Pons (tissue), 1 donor: ENCODE results near the gene GSG1L.

ENCODE experiments used
- DNase-seq: peaks from one replicate; pipeline ENCODE4 v3.0.0-alpha.2; 2016; ENCODE audit warnings: low spot score

The GSG1L gene

DNA sequence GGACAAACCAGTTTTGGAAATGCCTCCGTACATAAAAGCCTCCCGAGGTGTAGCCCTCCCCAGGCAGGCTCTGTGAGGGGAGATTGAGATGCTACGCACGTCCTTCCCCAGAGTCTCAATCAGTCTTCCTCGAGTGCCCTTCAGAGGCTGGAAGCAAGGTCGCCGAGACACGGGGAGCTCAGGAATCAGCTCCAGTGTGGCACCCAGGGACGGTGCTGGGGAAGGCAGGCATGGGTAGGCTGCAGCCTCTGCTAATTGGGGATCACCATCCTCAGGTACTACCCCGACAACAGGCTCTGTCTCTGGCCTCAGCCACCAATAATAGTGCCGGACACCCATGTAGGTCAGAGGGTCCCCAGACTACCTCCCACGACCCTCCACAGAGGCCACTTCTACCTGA lies 28.1 kb upstream of the GSG1L start:
- no peak for DNase-seq

DNA sequence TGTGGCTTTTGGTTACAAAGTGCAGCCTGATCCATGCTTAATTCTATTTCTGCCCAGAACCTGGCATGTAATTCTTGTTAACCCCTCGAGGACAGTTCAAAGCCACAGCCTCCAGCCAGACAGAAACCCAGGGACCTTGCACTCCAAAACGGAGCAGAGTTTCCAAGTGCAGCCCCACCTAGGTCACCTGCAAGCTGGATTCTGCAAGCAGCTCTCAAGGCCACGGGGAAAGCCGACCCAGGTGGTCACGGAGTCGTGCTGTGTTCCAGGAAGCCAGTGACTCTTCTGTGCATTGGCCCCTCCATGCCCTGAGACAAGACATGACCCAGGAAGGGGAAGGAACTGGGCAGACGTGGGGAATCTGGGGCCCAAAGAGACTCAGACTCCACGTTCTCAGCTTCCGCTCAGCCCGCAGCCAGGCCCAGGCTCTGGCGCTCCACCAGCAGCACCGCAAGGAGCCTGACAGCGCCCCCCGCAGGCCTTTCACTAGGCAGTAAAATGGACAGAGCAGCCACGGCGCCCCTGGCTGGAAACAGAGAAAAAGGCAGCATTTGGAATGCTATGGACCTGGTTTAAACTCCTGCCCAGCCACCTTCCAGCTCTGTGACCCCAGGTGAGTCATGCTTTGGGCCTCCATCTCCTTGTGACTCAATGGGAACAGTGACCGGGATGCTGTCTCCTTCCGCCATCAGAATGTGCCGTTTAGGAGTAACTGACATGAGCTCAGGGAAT lies 27.3 kb upstream of the GSG1L start:
- DNase-seq: no peak

DNA sequence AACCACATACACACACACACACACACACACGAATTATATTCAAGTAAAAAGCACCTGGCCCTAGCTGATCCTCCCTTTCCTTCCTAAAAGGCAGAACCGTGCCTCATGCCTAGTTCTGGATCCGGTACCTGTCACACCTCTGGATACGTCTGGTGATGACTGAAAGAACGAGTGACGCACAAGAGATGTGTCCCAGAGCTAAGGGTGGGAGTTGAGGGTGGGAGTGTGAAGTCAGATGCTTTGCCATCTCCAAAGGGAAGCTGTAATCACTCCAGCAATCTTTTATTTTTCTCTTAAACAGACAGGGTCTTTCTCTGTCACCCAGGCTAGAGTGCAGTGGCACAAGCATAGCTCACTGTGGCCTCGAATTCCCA lies 26.5 kb upstream of the GSG1L start:
- no peak for DNase-seq

DNA sequence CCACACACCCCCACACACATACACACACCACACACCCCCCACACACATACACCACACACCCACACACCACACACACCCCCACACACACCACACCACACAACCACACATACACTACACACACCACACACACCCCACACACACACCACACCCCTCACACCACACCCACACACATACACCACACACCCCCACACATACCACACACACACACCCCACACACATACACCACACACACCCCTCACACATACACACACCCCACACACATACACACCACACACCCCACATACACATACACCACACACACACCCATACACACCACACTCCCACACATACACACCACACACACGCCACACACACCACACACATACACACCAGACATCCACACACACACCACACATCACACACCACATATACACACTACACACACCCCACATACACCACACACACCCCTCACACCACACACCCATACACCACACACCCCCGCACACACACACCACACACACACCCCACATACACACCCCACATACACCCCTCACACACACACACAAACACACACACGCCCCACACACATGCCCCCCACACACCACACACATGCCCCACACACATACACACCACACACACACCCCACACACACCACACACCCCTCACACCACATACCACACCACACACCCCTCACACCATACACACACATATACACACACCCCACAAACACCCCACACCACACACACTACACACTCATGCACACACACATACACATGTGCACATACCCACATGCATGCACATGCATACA lies 25.9 kb upstream of the GSG1L start:
- no peak for DNase-seq

DNA sequence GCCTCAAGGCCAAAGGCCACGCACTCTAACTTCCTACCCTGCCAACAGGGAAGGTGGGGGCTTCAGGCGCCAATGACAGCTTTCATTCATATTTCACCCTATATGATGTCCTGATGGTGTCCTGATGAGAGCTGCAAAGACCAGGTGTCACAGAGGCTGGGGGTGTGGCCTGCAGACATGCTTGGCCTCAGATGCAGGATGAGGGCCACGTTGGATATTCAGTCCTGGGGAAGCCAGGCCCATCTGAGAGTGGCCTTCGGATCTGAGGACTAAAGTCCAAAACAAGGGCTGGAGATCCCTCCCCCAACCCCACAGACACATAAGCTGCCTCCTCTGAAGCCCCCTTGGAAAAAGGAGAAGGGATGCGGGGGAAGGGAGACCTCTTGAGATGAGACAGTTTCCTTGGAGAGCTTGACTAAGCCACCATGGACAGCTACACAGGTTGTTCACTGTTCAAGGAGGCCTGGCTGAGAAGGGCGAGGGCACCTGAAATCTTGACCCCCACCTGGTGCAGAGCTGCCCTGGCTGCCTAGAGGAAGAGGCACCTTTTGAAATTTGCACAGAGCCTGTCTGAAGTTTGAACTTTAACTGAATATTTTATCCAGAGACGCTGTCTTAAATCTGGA lies 24.3 kb upstream of the GSG1L start:
- DNase-seq: no peak

DNA sequence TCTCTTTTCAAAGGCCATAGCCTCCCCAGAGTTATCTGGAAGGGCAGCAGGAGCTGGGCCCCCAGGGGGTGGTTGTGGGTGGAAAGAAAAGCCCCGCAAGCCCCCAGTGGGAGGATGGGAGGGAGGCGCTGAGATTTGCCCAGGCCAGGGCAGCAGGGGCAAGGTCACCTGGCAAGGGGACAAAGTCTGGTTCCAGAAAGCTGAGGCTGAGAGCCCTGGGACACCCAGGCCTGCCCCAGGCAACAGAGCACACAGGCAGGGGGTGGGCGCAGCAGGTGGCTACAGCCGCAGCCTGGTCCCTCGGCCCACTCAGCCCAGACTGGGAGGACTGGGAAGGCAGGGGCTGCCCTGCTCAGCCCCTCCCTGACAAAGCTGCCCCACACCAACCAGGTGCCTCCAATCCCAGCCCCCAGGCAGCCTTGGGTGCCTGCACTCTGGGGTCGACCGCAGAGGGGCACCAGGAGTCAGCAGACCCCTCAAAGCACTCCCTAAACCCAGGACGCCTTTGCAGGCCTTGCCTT lies 23.7 kb upstream of the GSG1L start:
- no peak for DNase-seq

DNA sequence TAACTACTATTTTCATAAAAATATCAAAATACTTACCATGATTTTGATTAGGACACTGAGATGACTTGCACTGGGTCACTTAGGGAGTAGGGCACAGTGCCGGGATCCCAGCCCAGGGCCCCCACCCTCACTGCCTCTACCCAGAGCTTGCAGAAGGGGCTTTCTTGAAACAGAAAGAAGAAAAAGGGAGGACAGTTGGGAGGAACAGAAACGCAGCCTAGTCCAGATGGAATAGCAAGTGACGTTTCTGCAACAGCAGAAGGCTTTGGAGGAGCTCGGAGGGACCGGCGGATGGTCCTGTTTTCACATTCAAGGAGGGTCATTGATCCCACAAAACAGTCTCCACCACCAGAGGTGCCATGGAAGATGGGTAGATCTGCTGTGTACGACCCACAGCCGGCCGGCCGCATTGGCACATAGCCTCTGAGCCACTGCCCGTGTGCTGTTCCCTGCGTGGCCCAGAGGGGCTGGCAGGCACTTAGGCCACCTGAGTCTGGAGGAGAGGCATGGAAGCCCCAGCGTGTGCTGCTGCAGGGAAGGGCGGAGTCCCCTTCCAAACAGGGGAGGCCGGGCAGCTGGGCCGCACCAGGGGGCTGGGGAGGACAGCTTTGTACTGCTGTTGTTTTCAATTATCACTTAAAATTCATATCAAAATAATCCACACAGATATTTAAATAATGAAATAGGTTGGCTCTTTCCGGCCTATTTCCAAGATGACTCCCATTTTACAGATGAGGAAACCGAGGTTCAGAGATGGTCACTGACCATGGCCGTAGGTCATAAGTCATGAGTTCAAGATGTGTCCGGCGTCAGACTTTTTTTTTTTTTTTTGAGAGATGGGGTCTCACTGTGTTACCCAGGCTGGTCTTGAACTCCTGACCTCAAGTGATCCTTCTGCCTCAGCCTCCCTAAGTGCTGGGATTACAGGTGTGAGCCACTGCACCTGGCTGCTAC lies 22.9 kb upstream of the GSG1L start:
- no peak for DNase-seq

DNA sequence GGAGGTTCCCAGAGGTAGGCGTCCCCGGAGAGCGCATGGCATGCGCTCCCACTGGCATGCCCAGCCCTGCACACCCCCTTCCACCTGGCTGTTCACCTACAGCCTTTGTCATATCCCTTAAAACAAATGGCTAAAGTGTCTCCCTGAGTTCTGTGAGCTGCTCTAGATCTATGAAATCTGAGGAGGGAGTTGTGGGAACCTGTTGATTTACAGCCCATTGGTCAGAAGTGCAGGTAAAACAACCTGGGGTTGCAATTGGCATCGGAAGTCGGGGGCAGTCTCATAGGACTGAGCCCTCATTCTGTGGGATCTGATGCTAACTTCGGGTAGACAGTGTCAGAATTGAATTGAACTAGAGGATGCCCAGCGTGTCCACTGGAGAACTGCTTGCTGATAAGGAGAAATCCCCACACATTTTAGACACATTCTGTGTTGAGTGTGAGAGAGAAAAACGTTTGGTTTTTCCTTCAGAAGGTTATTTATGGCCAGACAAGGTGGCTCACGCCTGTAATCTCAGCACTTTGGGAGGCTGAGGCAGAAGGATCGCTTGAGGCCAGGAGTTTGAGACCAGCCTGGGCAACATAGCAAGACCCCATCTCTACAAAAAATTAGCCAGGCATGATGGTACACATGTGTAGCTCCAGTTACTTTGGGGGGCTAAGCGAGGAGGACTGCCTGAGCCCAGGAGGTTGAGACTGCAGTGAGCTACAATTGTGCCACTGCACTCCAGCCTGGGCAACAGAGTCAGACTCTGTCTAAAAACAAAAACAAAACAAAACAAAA lies 22.1 kb upstream of the GSG1L start:
- DNase-seq: no peak

DNA sequence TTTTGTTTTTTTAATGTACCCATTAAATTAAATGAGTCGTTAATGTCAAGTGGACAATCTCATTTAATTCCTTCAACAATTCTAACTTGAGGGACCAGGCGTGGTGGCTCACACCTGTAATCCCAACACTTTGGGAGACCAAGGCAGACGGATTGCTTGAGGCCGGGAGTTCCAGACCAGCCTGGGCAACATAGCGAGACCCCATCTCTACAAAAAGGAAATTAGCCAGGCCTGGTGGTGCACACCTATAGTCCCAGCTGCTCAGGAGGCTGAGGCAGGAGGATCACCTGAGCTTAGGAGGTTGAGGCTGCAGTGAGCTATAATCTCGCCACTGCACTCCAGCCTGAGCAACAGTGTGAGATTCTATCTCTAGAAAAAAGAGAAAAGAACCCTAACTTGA lies 20.7 kb upstream of the GSG1L start:
- DNase-seq: no peak

DNA sequence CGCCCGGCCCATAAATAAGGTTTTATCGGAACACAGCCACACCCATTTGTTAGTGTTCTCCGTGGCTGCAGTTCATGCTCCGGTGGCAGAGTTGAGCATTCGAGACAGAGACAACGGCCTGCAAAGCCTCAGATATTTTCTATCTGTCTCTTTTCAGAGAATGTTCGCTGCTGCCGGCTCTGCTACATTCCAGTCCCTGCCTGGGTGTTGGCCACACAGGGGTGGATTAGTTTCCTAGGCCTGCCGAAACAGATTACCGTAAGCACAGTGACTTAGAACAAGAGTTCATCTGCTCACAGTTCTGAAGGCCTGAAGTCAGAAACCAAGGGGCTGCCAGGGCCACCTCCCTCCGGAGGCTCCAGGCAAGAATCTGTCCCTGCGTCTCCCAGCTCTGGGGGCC lies 19.1 kb upstream of the GSG1L start:
- no peak for DNase-seq

DNA sequence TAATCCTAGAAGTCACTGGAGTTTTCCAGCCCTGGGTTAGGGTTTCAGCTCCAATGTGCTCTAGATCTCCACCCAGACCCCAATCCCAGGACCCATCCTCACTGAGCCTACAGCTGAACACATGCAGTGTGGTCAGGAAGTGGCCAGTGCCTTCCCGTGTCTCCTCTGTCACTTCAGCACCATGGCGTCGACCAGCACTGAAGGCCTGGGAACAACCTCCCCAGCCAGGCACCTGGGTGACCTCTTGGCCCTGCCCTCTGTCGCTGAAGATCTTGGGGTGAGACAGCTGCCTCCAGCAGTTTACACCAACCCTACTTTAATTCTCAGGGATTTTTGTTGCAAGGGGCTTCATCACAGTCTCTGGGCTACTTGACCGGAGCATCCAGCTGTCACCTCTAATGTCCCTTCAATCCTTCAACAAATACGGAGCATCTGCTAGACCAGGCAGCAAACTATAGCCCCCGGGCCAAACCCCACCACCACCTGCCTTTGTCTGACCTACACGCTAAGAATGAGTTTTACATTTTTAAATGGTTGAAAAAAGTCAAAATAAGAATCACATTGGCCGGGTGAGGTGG lies 18.0 kb upstream of the GSG1L start:
- no peak for DNase-seq

DNA sequence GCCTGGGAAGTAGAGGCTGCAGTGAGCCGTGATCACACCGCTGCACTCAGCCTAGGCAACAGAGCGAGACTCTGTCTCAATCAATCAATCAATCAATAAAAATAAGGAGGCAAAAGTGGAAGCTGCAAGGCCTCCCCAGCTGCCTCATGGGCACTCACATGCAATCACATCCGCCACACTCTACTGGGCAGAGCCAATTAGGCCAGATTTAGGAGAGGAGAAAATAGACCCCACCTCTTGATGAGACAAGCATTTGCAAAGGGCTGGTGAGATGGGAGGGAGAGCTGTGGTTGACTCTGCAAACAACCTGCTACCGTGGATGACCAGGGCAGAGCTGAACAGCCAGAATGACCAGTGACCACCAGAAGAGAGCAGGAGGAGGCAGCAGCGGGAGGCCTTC lies 14.7 kb upstream of the GSG1L start:
- DNase-seq: no peak

DNA sequence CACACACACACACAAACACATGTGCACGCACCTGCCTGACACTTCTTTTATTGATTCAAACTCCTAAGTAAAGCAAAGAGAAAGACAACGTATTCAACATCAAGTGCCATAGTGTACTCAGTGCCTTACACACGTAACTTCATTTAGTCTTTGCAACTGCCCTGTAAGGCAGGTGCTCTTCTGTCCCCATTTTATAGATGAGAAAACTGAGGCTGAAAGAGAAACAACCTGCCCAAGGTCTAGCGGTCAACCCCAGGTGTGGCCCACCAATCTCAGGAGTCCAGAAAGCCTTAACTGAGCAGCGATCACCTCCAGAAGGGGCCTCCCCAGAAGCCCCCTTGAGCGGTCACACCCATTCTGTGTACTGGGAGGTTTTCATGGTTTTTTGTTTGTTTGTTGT lies 10.3 kb upstream of the GSG1L start:
- DNase-seq: no peak

DNA sequence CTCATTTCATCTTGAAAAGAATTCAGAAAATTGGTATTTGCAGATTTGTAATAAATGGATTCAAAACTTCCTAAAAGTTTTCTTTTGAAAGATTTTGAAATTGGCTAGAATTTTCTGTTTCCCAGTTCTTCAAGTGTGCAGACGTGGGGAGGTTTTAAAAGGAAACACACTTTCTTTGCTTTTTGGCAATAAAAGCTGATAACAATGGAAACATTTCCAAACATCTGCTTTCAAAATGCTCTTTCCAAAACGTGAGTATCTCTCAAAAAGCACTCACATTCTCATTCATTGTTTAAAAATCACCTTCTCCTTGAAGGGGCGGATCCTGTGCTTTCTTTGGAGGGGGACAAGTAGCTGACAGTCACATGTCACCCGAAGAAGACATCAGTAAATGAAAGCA lies 8.6 kb upstream of the GSG1L start:
- DNase-seq: no peak

DNA sequence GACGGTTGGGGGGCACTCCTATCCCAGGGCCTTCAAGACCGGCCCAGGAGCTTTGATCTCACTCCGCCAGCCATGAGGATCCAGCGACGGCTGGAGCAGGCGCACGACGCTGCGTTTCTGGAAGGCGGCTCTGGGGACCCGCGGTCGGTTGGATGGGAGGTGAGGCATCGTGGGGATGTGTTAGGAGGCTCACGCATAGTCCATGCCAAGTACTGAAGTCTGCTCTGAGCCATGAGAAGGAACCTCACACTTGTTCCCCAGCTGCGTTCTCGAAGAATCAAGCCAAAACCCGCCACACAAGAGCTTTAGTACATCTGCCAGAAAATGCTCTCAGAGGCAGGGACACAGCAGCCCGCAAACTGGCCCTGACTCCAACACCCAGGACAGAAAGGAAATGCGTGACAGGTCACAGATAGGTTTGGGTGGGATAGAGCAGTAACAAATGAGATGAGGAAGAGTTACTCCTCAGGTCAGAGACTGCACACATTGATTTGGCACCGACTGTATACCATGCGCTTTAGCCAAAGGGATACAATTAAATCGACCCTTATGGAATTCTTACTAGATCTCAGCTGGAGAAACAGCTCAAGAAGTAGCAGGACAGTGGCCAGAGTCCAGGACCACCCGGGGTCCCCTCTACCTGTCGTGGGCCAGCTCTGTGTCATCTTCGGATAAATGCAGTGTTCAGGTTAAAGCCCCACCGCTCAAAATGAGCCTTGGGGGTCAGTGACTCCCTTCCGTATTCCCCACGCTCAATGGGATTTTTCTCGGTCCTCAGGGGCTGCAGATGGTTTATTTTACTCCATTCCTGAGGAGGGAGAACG lies 6.7 kb upstream of the GSG1L start:
- no peak for DNase-seq

DNA sequence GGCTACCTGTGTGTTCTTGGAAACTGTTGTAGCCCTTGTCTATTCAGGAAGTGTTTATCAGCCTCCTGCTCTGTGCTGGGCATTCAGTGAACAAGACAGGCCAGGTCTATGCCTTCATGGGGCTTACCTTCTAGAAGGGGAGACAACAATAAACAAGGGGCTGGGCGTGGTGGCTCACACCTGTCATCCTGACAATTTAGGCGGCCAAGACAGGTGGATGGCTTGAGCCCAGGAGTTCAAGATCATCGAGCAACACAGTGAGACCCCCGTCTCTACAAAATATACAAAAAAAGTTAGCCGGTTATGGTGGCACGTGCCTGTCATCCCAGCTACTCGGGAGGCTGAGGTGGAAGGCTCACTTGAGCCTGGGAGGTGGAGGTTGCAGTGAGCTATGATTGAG lies 5.5 kb upstream of the GSG1L start:
- no peak for DNase-seq

DNA sequence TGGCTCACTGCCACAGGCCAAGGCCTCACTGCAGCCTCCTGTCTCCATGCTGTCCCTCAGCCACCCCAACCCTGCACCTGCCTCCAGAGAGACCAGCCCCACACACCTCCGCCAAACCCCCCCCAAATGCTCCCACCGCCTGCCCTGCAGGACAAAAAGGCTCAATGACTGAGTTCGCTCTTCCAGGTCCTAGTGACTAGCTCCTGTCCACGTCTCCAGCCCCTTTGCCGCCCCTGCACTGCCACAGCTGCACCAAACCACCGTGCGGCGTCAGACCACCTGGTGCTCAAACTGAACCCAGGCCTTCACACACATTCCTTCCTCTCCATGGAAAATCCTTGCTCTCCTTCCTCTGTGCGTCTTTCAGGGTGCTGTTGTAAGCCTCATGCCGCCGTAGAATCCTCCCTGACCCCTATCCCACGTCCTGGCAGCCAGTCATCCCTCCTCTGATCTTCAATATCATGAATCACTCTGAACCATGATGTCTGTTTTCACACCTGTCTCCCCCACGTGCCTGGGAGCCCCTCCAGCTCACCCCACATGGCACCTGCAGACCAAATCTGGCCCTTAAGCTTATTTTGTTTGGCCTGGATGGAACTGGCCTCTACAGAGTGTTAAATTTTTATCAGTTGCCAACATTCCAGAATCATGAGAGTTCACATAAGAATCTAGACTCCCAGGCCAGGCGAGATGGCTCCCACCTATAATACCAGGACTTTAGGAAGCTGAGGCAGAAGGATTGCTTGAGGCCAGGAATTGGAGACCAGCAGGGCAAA lies 4.3 kb upstream of the GSG1L start:
- no peak for DNase-seq

DNA sequence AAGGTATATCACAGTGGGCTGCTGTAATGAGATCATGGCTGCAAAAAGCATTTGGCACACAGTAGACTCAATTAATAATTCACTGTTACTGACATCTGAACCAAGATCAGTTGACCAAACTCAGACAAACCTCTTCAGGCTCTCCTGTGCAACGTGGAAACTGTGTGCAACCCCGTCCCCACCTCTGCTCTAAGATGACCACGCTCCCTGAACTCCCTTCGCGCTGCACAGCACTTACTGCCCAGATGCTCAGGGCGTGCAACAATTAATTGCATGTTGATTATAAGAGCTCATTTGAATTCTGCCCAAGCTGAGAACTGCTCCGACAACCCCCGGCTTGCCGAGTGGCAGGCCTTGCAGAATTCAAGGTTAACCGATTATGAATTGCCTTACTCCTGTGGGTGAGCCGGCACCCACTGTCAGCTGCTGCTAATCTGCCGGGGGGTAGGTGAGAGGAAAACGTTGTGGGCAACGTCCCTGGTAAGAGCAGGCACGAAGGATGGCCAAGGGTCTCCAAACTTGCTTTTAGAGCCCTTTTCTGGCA lies 1.3 kb upstream of the GSG1L start:
- no peak for DNase-seq

DNA sequence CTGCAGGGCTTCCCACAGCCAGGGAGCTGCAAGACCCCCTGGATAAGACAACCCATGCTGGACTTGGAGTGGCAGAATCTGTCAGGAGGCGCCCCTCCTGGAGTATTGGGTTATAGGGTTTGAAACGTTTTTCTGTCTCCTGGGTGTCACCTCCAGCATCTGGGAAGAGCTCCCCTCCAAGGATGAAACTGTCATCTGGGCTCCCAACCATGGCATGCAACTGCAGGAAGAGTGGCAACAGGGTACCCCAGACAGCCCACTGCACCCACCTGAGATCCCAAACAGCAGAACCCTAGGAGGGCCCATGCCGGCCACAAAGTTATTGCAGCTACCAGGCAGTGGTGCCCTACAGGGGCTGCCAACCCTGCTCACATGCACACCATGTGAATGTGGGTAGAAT lies 636 bp upstream of the GSG1L start:
- no peak for DNase-seq
